CD4-positive, alpha-beta T cell treated with Interleukin-4 for 1 hour (primary cell): ENCODE results near the gene ADIPOR1.
"Not testable (repeated sequence)": the region's sequence is repeated elsewhere in the genome, so short reads cannot be mapped to it uniquely, and the experiment has no call there.

ENCODE experiments used
- DNase-seq, 2 donors: peaks; one replicate each; pipeline ENCODE4 v3.0.0-alpha.2; 2020 to 2022

Gene ADIPOR1

GRCh38 chr1:202957733-202958543 is at the start of gene ADIPOR1:
ADIPOR1 (minus strand) TSS chr1:202958312; CDS start chr1:202951070, 7,242 bp downstream.
- DNase-seq, result peak; percentile 93 to 95

GRCh38 chr1:203006948-203007871 is 49.1 kb upstream of the ADIPOR1 start, which contains the start of gene TMEM183A:
TMEM183A (plus strand) TSS chr1:203007374; CDS start chr1:203007466, 92 bp downstream.
- peak; percentile 97 for DNase-seq

GRCh38 chr1:203005395-203006142 is 47.5 kb upstream of the ADIPOR1 start:
- DNase-seq, result not testable (repeated sequence)

- no peak for DNase-seq
Measured at GRCh38 chr1:203002951-203003350, 44.8 kb upstream of the ADIPOR1 start.

- DNase-seq, result no peak
Measured at GRCh38 chr1:203001986-203002385, 43.9 kb upstream of the ADIPOR1 start.

- DNase-seq, result no peak
Measured at GRCh38 chr1:203000217-203000944, 42.3 kb upstream of the ADIPOR1 start.

- DNase-seq, result peak; percentile 55 to 76
Measured at GRCh38 chr1:202998836-202999750, 41.0 kb upstream of the ADIPOR1 start.

GRCh38 chr1:202994756-202995155 is 36.6 kb upstream of the ADIPOR1 start:
- no peak for DNase-seq

GRCh38 chr1:202991112-202991511 is 33.0 kb upstream of the ADIPOR1 start:
- no peak for DNase-seq

GRCh38 chr1:202989879-202990278 is 31.8 kb upstream of the ADIPOR1 start:
- DNase-seq, result no peak

- no peak for DNase-seq
Measured at GRCh38 chr1:202987922-202988583, 29.9 kb upstream of the ADIPOR1 start.

- DNase-seq, result no peak
Measured at GRCh38 chr1:202987255-202987654, 29.1 kb upstream of the ADIPOR1 start.

GRCh38 chr1:202986120-202986519 is 28.0 kb upstream of the ADIPOR1 start:
- DNase-seq, result not testable (repeated sequence)

GRCh38 chr1:202982715-202983430 is 24.8 kb upstream of the ADIPOR1 start:
- DNase-seq, result no peak

GRCh38 chr1:202981939-202982338 is 23.8 kb upstream of the ADIPOR1 start:
- no peak for DNase-seq

- no peak for DNase-seq
Measured at GRCh38 chr1:202979459-202979858, 21.3 kb upstream of the ADIPOR1 start.

GRCh38 chr1:202976633-202977032 is 18.5 kb upstream of the ADIPOR1 start:
- no peak for DNase-seq

GRCh38 chr1:202974856-202975255 is 16.7 kb upstream of the ADIPOR1 start:
- DNase-seq, result no peak

- DNase-seq, result no peak
Measured at GRCh38 chr1:202972046-202972445, 13.9 kb upstream of the ADIPOR1 start.

- DNase-seq, result peak; percentile 56 to 81
Measured at GRCh38 chr1:202968895-202969295, 10.8 kb upstream of the ADIPOR1 start.
